ENCODE data around the gene MEMO1.
"Not testable (repeated sequence)": the region's sequence is repeated elsewhere in the genome, so short reads cannot be mapped to it uniquely, and the experiment has no call there.

MEMO1 gene

DNA sequence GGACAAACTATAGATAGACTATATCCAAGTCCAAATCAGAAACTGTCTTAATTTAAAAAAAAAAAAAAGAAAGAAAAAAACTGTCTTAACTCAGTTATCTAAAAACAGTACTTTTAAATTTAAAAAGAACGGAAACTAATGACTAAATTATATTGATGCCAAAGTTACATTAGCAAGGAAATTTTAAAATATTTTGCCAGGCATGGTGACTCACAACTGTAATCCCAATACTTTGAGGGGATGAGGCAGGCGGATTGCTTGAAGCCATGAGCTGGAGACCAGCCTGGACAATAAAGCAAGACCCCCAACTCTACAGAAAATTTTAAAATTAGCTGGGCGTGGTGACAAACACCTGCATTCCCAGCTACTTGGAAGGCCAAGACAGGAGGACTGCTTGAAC lies 30.9 kb downstream of the MEMO1 start:
- no peak overlapping the region for H3K4me3 ChIP-seq (ENCODE audit: low read depth, low read length)
- no peak for DNase-seq (ENCODE audit: low read depth)
- TF ChIP-seq, protein P1, sequence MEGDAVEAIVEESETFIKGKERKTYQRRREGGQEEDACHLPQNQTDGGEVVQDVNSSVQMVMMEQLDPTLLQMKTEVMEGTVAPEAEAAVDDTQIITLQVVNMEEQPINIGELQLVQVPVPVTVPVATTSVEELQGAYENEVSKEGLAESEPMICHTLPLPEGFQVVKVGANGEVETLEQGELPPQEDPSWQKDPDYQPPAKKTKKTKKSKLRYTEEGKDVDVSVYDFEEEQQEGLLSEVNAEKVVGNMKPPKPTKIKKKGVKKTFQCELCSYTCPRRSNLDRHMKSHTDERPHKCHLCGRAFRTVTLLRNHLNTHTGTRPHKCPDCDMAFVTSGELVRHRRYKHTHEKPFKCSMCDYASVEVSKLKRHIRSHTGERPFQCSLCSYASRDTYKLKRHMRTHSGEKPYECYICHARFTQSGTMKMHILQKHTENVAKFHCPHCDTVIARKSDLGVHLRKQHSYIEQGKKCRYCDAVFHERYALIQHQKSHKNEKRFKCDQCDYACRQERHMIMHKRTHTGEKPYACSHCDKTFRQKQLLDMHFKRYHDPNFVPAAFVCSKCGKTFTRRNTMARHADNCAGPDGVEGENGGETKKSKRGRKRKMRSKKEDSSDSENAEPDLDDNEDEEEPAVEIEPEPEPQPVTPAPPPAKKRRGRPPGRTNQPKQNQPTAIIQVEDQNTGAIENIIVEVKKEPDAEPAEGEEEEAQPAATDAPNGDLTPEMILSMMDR (IDR thresholded peaks at IDR 0.05; ENCODE audit: low read depth, low read length, missing control alignments) = no peak

DNA sequence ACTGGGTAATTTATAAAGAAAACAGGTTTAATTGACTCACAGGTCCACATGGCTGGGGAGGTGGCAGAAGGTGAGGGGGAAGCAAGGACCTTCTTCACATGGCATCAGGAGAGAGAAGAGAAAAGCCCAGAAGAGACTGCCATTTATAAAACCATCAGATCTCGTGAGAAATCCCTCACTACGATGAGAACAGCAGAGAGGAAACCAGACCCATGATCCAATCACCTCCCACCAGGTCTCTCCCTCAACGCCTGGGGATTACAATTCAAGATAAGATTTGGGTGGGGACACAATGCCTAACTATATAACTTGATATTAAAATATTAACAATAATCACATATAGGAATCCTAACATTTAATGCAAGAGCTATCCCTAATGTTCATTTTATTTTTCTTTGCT lies 31.8 kb downstream of the MEMO1 start:
- DNase-seq (ENCODE audit: low read depth) = no peak
- no peak overlapping the region for H3K4me3 ChIP-seq (ENCODE audit: low read depth, low read length)
- TF ChIP-seq, protein P1 (IDR thresholded peaks at IDR 0.05; ENCODE audit: low read depth, low read length, missing control alignments) = no peak

DNA sequence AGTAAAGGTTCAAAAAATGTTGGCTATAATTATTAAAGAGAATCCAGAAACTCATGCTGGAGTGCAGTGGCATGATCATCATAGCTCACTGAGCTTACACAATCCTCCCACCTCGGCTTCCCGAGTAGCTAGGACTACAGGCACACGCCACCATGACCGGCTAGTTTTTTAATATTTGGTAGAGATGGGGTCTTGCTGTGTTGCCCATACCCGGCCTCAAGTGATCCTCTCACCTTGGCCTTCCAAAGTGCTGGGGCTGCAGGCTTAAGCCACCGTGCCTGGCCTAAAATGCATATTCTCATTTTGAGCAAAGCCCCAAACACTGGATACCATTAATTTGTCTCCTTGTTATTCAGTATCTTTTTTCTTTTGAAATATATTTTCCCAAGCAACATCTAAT lies 32.4 kb downstream of the MEMO1 start:
- H3K4me3 ChIP-seq (ENCODE audit: low read depth, low read length) = no peak overlapping the region
- no peak for DNase-seq (ENCODE audit: low read depth)
- TF ChIP-seq, protein P1 (IDR thresholded peaks at IDR 0.05; ENCODE audit: low read depth, low read length, missing control alignments) = no peak

DNA sequence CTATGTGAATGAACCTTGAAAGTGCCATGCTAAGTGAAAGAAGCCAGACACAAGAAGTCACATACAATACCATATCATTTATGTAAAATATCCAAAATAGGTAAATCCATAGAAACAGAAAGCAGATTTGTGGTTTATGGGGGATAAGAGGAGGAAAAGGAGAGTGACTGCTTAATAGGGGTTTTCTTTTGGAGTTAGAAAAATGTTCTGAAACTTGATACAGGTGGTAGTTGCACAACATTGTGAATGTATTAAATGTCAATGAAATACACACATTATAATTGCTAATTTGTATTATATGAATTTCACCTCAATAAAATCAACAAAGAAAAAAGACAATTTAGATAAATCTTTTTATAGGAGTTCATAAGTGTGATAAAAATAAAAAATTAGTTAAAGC lies 37.1 kb downstream of the MEMO1 start:
- TF ChIP-seq, protein P1 (IDR thresholded peaks at IDR 0.05; ENCODE audit: low read depth, low read length, missing control alignments) = no peak
- DNase-seq (ENCODE audit: low read depth) = no peak
- no peak overlapping the region for H3K4me3 ChIP-seq (ENCODE audit: low read depth, low read length)

DNA sequence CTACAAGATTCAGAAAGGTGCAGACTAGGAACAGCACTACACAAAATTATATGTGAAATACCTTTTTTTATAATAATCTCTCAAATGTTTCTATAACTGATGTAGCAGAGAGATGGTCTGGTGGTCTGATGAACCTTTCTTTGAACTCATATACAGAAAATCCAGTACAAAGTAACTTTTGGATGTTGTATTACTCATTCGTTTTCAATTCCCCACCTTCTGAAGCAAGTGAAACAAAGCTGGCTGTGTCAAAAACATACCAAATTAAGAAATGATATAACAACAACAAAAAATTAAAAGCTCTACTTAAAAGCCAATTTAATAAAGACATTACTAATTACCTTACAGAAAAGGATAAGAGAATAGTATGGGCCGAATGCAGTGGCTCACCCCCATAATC lies 38.7 kb downstream of the MEMO1 start:
- no peak for DNase-seq (ENCODE audit: low read depth)
- TF ChIP-seq, protein P1 (IDR thresholded peaks at IDR 0.05; ENCODE audit: low read depth, low read length, missing control alignments) = no peak
- H3K4me3 ChIP-seq (ENCODE audit: low read depth, low read length) = no peak overlapping the region

DNA sequence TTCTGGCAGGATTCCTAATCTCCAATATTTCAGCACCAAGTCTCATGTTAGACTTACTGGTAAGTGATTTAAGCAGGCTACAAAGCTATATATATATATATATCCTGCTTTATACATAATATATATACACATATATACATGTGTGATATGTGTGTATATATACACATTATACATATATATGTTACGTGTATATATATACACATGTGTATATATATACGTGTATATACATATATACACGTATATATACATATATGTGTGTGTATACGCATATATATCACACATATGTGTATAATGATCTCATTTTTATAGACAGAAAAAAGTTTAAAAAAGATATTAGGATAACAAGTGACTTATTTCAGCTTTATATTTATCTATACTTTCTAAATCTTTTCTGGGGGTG lies 41.6 kb downstream of the MEMO1 start:
- DNase-seq (ENCODE audit: low read depth) = no peak
- TF ChIP-seq, protein P1 (IDR thresholded peaks at IDR 0.05; ENCODE audit: low read depth, low read length, missing control alignments) = no peak
- H3K4me3 ChIP-seq (ENCODE audit: low read depth, low read length) = no peak overlapping the region

DNA sequence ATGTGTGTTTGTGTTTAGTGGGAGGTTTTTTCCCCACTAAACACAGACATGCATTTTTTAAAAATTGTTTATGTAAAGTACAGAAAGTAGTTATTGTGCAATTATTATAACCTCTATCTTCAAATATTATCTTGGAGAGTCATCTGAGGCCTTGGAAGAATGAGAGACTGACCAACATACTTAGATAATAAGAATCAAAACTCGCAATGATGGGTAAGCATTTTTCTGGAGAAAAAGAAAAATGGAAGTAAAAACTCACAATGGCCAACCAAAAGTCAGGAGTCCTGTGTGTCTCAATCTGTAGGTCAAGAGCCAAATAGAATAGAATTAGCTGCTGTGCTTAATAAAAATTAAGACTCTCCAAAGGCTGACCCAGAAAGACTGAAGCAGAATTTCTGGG lies 43.0 kb downstream of the MEMO1 start:
- H3K4me3 ChIP-seq (ENCODE audit: low read depth, low read length) = no peak overlapping the region
- no peak for DNase-seq (ENCODE audit: low read depth)
- TF ChIP-seq, protein P1 (IDR thresholded peaks at IDR 0.05; ENCODE audit: low read depth, low read length, missing control alignments) = no peak

DNA sequence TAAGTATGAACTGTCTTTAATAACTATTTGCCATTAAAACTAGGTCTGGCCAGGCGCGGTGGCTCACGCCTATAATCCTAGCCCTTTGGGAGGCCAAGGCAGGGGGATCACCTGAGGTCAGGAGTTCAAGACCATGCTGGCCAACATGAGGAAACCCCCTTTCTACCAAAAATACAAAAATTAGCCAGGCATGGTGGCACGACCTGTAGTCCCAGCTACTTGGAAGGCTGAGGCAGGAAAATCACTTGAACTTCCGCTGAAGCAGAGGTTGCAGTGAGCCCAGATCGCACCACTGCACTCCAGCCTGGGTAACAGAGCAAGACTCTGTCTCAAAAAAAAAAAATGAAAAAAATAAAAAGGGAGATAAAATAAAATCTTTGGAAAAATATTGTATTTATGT lies 44.4 kb downstream of the MEMO1 start:
- DNase-seq (ENCODE audit: low read depth); H3K4me3 ChIP-seq (ENCODE audit: low read depth, low read length): not testable (repeated sequence)

All from GM12864 (cell line).